ENCODE results near the gene DGKI.
"Not testable (repeated sequence)": the region's sequence is repeated elsewhere in the genome, so short reads cannot be mapped to it uniquely, and the experiment has no call there.

The DGKI gene

DNA sequence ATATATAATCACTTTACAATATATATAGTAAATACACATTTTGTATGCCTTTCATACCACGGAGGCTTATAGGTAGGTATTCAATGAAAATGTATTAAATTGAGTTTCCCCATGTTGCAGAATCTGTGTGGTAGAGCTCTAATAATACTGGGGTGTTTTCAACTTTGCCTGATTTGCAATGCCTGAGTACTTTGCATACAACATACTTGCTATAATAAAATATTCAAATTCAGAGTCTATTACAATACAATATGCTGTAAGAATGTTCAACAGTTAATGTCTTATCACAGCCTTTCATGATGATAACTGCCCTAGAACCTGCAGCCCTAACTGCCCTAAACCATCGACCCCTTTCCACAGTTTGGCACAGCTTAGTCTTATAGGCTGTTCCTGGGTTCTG, 114.6 kb downstream of the DGKI start:
- DNase-seq: no peak

DNA sequence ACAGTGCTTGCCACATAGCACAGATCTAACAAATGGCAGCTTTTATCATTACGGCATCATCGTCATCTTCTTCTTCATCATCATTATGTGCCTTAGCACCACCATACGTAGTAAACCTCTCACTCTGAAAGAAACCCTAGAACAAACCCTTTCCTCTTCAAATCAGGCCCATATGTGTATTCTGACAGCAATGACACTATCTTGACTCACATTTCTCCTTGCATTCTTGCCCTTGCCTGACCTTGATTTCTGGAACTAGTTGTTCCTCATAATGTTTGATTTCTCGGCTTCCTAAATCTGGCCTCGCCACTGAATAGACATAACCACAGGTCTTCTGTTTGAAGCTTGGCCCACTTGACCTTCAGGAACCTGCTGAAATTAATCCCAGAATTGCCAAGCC, 115.3 kb downstream of the DGKI start:
- peak; percentile 74 for DNase-seq

DNA sequence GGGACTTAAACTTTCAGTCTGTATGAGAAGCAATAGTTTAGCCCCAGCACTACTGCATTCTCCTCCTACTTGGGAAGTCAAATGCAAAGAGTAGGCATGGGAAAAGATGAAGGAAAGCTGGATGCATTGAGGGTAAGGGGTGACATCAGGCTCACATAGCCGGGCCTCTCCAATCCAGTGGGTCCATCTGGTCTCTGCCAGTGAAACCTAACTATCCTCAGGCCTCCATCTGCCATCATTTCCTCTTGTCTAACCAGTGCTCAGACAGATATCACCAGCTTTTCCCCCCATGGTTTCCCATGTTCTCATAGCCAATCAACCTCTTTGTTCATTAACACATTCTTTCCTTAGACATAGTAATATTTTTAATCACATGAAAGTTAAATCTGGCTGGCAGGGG, 118.3 kb downstream of the DGKI start:
- DNase-seq: no peak

DNA sequence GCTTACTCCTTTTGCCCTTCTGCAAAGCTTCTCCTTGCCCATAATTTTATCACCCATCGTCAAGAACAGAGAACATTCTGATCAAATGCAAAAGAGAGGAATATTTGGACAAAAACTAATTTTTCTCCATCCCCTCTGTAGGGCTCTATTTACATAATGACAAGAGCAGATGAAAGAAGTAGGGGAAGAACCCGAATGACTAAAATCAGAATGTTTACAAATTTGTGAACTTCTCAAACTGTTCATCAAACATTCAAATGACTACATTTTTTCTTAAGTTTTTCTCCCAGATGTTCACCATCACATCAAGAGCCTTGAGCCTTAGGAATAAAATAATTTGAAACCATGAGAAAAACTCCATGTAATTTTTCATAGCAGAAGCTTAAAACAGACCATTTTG, 119.4 kb downstream of the DGKI start:
- no peak for DNase-seq

DNA sequence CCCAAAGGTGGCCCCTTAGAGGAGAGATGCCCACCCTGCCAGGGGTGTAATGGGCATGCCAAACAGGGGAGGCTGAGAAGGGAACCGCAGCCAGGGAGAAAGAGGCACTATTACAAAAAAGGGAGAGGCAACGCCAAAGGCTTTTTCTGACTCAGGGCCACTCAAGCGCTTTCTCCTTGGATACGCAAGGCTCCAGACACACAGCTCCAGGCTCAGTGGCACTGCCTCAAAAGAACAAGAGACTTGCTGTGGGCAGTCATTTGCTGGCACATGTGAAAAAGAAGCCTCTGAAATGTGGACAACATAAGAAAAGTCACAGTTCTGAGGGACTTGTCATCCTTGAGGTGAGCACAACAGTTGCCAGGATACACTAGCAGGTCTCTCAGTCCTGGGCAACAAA, 128.4 kb downstream of the DGKI start:
- DNase-seq: no peak

DNA sequence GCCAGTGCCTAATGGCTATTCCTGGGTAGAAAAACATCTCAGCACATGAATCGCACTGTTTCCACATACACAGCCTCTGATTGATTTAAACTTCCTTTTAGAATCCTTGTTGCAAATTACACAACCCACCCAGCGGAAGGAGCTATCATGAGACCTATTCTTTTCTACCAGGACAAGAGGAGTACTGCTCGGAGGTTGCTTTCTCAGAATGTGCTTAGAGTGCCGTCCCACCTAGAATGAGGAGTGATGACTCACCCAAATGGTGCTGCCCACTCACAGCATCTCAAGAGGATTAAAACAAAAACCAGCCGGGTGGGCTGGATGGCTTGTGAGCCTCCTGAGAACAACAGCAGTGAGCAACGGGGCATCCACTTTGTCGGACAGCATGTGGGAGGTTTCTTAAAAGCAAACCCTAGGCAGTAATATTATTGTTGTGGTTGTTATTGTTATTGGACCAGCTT, 128.9 kb downstream of the DGKI start:
- DNase-seq: peak; percentile 47

DNA sequence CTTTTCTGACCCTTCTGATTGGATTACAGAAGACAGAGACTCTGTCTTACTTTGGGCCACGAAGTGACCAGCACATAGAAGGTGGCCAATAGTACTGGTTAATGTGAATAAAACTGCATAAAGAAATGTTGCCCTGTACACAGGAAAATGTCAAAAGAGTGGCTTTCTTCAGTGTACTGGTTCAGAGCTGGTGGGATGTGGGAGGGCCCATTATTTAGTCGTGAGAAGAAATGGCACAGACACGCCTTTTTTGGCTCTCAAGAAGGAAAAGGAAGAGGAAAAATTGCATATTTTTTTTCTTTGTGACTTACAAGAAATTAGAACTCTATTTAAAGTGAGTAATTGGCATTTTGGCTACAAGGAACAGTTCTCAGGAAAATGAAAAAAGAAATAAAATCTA, 129.7 kb downstream of the DGKI start:
- DNase-seq: no peak

DNA sequence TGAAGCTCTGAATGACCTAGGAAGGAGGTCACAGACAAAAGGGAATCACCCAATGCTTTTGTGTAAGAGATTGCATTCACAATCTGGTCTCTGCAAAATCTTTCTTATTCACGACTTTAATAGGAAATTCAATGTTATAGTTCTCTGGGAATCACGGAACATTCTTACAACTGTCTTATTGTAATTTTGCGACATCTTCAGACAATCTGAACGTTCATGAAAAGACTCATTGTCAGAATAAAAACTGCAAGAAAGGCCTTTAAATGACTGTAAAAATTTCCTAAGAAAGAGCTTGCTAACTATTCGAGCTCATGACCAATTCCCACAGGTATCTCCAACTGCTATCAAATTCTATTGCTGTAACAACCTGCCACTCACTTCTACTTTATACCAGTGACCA, 130.7 kb downstream of the DGKI start:
- DNase-seq: no peak

DNA sequence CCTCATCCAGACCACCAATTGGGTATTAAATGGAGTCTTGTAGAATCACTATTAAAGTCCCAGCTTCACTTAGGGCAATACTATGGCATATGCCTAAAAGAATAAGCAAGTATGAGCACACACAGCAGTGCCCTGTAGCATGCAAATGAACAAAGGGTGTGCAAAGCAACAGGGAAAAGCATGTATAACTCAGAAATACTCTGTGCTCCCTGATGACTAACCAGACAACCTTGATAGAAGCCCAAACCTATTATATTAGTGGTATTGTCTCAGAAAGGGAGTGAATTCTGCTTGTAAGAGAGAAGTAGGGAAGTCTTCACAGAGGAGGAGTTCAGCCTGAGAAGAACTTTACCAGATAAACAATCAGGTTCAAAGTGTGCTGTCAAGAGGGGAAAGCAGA, 131.2 kb downstream of the DGKI start:
- peak; percentile 37 for DNase-seq

DNA sequence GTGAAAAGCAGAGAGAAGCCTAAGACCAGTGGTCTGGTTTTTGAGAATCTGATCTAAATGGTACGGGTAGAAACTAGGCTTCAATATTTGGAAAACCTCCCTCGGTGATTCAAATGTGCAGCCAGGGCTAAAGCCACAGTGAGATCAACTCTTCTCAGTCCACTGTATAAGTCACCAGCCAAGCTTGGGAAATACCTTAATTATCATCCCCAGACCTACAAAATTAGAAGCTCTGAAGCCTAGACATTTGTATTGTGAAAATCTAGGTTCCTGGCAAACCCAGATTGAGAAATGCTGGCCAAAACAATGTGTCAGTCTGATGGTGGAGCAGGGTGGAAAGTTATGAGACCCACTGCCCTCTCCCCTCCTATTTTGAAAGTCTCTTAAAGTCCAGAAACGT, 131.7 kb downstream of the DGKI start:
- no peak for DNase-seq

DNA sequence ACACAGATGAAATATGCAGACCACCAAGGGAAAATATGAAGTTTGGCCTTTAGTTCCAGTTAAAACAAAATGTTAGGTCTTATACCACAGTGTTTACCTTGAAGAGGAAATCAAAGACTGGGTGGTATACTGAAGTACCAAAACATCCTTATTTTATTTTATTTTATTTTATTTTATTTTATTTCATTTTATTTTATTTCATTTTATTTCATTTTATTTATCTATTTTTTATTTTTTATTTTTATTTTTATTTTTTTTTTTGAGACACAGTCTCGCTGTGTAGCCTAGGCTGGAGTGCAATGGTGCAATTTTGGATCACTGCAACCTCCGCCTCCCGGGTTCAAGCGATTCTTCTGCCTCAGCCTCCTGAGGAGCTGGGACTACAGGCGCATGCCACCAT, 140.4 kb downstream of the DGKI start:
- DNase-seq: not testable (repeated sequence)

DNA sequence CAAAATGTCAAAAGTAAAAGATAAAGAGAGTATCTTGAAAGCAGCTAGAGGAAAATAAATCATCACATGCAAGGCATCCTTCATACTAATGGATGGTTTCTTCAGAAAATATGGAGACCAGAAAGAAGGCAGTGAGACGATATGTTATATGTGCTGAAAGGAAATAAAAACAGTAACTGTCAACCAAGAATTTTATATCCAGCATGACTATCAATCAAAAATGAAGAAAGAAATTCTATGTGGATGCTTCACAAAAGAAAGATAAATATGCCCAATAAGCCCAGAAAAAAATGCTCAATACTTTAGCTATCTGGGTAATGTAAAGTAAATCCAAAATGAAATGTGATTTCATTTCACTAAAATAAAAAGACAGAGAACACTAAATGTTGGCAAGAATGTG, 142.1 kb downstream of the DGKI start:
- no peak for DNase-seq

DNA sequence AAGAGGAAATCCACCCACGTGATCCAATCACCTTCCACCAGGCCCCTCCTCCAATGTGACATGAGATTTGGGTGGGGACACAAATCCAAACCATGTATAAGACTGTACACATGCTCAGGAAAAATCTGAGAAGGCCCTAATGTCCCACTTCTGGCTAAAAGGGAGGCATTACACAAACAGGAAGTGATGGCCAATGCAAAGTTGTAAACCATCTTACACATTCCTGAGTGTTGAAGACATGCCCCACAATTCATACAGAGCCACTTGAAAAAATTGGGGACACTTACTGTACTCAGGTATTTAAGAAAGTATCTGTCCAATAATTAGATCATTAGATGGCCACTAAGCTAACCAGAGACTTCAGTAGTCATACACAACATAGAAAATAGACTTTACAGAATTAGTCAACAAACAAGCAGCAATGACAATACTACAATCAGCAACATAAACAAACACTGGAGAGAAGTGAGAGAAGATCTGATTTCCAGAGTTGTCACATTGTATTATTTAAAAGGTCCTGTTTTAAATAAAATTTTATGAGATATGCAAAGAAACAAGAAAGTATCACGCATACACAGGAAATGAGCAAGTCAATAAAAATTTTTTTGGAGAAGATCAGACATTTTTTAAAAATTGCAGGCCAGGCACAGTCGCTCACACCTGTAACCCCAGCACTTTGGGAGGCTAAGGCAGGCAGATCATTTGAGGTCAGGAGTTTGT, 143.3 kb downstream of the DGKI start:
- peak; percentile 21 for DNase-seq

DNA sequence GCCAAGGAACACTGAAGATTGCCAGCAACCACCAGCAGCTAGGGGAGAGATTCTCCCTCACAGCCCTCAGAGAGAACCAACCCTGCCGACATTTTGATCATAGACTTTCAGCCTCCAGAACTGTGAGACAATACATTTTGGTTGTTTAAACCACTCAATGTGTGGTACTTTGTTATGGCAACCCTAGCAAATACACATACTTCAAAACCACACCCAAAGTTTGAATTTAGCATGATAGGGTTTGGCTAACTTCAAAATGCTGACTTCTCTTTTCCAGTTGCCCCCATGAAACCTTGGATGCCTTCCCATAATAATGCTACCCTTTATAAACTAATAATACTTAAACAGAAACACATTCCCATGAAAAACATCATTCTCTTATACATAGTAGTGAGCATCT, 149.8 kb downstream of the DGKI start:
- no peak for DNase-seq

DNA sequence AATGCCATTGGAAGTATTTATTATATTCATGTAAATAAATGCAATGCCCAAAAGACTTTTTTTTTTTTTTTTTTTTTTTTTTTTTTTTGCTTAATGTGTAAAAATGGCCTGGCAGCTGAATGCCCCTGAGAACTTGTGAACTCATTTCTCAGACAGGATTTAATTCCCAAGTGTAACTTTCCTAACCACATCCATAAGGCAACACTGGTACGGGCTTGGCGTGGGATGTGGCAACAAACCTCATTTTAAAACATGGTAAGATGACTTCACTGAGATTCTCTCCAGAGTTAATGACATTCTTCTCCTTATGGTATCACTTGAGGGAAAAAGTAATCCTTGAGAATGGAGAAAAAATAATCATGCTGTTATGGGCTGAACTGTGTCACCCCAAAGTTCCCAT, 150.4 kb downstream of the DGKI start:
- peak; percentile 40 for DNase-seq

DNA sequence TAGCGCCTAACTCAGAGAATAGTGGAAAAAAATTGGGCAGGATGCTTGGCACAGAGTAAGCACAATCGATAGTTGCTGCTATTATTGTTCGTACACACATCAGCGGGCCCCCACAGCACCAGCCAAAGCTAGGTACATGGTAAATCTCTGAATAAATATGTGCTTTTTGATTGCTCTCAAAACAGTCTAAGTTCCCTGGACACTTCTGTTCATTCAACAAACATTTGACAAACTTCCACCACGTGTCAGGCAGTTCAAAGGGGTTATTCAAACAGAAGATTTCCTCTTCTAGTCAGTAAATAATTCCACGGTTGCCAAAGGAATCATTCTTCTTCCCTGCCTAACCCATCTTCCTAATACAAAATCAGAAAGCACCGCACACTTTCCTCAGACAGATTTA, 150.8 kb downstream of the DGKI start:
- no peak for DNase-seq

DNA sequence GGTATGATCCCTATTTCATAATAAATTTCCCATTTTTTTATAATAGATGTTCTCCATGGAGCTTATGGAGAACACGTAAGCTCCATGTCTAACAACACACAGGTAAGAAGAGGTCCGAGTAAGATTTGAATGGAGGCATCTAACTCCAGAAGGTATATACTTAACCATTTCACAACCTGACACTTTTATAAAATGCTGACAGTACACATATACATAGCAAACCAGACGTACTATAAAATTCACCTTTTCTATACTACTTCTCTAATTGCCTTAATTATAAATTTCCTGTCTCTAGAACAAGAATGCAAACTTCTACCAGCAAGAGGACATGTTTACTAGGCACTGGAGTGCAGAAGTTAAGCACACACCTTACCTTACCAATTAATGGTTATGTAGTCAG, 151.3 kb downstream of the DGKI start:
- DNase-seq: no peak

DNA sequence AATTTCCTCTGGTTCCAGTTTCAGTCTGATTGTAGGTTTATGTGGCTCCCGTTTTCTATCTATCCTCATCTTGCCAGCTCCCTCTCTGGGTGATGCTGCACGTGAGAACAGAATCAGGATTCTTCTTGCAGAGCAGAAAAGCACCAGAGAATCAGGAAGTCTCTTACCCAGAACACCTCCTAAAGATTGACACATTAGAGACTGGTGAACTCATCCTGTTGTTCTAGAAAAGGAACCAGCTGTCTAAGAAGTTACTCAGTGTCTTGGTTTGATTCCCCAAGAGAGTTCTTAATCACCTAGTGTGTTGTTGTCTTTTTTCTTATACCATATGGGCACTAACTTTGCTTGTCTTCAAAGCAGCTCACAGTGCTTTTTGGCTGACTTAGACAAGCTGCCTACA, 152.4 kb downstream of the DGKI start:
- peak; percentile 44 for DNase-seq

DNA sequence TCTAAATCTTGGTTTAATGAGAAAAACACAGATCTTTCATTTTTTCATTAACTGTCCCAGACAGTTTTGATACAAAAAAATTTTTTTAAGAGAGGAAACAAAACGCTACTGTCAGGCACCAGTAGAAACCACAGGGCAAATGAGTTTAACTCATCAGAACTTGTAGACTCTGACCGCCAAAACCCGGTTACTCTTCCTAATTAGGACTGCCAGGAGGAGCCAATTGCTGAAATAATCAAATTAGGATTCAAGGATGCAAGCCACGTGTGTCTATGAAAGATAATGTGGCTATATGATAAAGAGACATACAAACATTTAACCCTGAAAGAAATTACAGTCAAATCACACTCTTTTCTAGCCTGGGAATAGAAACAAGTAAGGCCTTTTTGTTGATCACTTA, 154.4 kb downstream of the DGKI start:
- no peak for DNase-seq

DNA sequence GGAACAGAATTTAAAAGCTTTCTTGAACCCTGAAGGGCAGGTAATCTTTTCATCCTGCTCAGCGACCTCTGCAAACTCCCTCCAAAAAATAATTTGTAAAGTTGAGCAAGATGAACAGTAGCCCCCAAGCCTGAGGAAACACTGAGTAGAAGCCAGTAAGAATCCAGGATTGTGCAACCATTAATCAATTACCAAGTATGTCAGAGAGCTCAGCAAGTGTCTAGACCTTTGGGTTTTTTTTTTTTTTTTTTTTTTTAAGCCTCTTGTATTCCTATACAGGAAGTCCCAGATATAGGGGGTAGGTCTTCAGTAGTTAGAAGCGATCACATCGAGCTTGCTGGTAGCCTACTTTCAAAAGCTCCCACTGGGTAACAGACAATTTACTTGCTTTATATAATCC, 155.2 kb downstream of the DGKI start:
- no peak for DNase-seq

DNA sequence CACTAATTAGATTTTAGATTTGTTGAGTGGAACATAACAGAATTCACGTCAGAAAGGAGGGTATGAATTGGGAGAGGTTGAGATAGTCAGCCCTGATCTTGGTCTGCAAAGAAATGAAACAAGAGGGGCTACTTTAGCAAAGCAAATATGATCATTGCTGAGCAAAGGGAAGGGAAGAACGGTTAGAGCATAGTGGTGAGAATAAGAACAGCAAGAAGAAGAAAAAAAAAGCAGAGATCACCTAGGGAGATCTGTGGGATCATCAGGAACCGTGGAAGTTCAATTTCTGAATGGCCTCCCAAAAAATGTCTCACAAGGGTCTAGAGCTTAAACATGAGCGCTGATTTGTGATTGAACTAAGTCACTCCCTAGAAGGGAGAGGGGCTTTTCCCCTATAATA, 156.1 kb downstream of the DGKI start:
- no peak for DNase-seq

DNA sequence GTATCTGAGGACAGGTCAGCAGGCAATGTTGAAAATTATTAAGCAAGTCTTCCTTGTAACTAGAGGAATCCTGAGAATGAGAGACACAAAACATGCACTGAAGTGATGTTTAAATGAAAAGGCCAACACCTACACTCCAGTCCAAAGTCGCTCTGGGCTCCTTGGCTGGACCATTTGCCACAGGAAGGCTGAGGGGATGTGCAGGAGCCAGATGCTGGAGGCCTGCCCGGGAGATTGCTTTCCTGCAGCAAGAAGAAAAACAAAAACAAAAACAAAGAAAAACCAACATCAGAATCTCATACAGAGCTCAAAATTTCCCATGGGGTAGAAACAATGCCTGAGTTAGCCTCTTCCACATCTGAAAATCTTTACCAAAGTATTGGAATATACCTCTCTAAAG, 157.0 kb downstream of the DGKI start:
- no peak for DNase-seq

DNA sequence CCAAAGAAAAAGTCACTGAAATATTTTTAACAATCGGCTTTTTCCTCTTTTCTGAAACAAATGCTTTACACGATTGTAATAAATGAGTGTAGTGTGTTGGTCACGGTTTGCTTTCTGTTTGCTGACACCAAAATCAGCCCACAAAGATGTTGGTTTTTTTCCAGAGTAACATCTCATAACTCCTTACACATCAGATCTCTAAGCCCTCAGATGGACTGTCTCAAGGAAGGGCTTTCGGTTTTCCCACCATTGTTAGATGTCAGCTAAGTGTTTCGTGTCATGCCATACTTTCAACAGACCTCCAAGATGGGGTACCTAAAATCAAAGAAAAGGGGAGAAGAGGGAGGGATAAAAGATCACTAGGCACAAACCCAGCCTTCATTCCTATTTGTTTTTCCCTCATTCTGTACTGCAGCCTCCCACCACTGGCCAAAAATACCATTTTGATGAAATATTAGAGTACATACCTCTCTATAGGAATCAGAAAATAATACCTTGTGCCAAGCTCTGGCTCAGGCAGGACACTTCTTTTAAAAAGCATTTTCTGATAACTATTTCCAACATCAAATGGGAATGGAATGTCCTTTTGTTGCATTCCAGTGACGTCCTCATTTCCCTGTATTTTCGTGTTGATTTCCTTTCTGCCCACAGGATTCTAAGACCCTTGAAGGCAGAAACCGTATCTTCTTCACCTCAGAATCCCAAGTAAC, 159.1 kb downstream of the DGKI start:
- DNase-seq: peak; percentile 82

DNA sequence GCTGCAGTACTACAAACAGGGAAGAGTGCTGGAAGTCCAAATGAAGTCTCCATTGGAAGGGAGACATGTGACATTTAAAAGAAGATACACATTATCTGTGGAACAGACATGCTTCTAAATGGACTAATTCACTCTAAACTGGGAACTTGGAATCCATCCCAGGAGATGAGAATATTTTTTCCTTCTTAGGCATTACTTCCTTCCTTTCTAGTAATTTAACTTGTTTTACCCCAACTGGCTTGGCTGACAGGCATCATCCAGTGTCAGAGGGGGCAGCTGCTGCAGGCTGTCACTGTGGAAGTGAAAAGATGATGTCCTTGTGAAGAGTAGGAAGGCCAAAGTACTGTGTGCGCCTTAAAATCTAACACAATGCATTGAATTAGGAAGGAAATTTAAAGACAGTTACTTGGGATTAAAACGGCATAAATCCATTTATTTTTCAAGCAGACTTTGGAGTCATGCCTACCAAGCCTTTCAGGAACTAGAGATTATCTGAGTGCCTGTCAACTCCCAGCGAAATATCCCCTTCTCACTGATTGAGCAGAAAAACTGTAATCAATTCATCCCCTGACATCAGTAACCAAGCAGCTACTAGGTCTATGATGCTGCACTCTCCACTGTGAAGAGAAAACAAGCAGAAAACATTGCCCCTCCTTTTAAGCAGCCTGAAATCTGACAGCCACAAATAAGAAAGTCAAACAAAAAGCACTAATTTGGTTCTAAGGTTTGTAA, 161.2 kb downstream of the DGKI start:
- DNase-seq: peak; percentile 37
